DOHH2 (cell line): Measurements from ENCODE around the gene SLC16A4.

Experiments used
- CTCF ChIP-seq: fragments of 200-600 bp; sonication (generic); IDR thresholded peaks from one replicate; pipeline ENCODE4 v1.5.1; 2014; ENCODE audit warnings: antibody characterized with exemption, mild to moderate bottlenecking, low read depth, low read length; ENCODE audit not compliant: poor library complexity, severe bottlenecking
- EZH2phosphoT487 ChIP-seq: fragments of 200-600 bp; sonication (generic); IDR thresholded peaks from 2 replicates; pipeline ENCODE4 v1.6.1; 2017; ENCODE audit warnings: borderline replicate concordance, mild to moderate bottlenecking, antibody characterized with exemption, low read length, moderate library complexity, mixed read lengths

DNA sequence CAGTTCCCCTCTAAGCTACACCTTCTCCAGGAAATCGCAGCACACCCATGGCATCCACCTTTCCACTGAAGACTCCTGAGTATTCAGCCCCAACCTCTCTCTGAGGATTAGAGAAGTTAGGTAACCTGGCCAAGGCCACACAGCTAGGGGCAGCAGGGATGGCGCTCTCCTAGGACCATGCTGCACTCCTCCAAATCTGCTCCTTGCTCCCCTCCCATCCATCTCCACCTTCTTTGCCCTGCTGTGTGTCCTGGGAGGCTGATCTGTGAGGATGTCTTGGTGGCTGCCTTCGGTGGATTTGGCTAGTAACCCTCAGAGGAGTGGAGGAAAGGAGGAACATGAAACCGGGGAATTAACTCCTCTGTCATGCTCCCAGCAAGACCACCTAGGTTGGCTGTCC, 40.1 kb upstream of the SLC16A4 start:
- TF ChIP-seq CTCF, result no peak
- TF ChIP-seq EZH2phosphoT487, result no peak
